Measurements from ENCODE around the gene ACAP1. TPM values are rescaled to one million over a fixed set of nuclear protein-coding genes. Genes with fewer than 3 reads are reported as not detected.
A peak's percentile ranks its signal among the peaks of the same experiment; 100 is the strongest.

ACAP1 gene
- total and polyA plus RNA-seq, 2 experiments from 2014 or later = 10.2 TPM; not detected in 1

DNA sequence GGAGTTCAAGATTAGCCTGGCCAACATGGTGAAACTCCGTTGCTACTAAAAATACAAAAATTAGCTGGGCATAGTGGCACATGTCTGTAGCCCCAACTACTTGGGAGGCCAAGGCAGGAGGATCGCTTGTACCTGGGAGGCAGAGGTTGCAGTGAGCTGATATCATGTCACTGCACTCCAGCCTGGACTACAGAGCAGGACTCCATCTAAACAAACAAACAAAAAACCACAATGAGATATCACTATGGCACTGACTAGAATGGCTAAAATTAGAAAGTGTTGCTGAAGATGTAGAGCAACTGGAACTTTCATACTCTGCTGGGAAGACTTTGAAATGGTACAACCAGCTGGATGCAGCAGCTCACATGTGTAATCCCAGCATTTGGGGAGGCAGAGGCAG, 38.0 kb downstream of the ACAP1 start:
- Histone ChIP-seq H3K79me2 (no peaks in the 10 kb centered on the region), H3K27ac (no peak overlapping the region), H3K4me3 (no peak overlapping the region), H3K4me1 (ENCODE audit: insufficient read depth) (no peaks in the 10 kb centered on the region), H3K4me2 (no peak overlapping the region), H3K9me2 (replicated peaks; ENCODE audit: insufficient read depth) (no peaks in the 10 kb centered on the region), H3K9me3 (ENCODE audit: low read depth) (no peaks in the 10 kb centered on the region), H3K27me3 (no peaks in the 10 kb centered on the region), H2AFZ (no peak overlapping the region), H3K36me3 (replicated peaks; ENCODE audit: insufficient read depth, low read depth) (no peaks in the 10 kb centered on the region), H4K20me1 (ENCODE audit: insufficient read depth, poor library complexity, severe bottlenecking) (no peaks in the 10 kb centered on the region)
- no peak for DNase-seq (ENCODE audit: low spot score)
- WGBS (ENCODE audit: low lambda C conversion rate, missing lambda C conversion rate) = 97% methylated on average over 2 of the region's 2 CpGs
- TF ChIP-seq, protein P1, sequence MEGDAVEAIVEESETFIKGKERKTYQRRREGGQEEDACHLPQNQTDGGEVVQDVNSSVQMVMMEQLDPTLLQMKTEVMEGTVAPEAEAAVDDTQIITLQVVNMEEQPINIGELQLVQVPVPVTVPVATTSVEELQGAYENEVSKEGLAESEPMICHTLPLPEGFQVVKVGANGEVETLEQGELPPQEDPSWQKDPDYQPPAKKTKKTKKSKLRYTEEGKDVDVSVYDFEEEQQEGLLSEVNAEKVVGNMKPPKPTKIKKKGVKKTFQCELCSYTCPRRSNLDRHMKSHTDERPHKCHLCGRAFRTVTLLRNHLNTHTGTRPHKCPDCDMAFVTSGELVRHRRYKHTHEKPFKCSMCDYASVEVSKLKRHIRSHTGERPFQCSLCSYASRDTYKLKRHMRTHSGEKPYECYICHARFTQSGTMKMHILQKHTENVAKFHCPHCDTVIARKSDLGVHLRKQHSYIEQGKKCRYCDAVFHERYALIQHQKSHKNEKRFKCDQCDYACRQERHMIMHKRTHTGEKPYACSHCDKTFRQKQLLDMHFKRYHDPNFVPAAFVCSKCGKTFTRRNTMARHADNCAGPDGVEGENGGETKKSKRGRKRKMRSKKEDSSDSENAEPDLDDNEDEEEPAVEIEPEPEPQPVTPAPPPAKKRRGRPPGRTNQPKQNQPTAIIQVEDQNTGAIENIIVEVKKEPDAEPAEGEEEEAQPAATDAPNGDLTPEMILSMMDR (IDR thresholded peaks at IDR 0.05; ENCODE audit: poor library complexity) = no peak
- no peak for TF ChIP-seq EZH2 (IDR thresholded peaks at IDR 0.05; ENCODE audit: borderline replicate concordance)
- no peak for TF ChIP-seq EZH2phosphoT487 (IDR thresholded peaks at IDR 0.05; ENCODE audit: low read depth, severe bottlenecking, unreplicated experiment)

- 96% methylated on average over 3 of the region's 3 CpGs for WGBS (ENCODE audit: low lambda C conversion rate, missing lambda C conversion rate)
Measured at GRCh38 chr17:7379134-7379533, 42.8 kb downstream of the ACAP1 start.

GRCh38 chr17:7380321-7380720, 44.0 kb downstream of the ACAP1 start:
- Histone ChIP-seq H4K20me1 (ENCODE audit: insufficient read depth, poor library complexity, severe bottlenecking) (no peaks in the 10 kb centered on the region), H3K27me3 (no peaks in the 10 kb centered on the region), H3K4me1 (ENCODE audit: insufficient read depth) (peaks cover 11% of the 10 kb centered on the region), H3K36me3 (replicated peaks; ENCODE audit: insufficient read depth, low read depth) (no peaks in the 10 kb centered on the region), H2AFZ (peak overlapping the region; percentile 85), H3K9me3 (ENCODE audit: low read depth) (no peaks in the 10 kb centered on the region), H3K27ac (peak overlapping the region; percentile 57), H3K4me2 (peak overlapping the region; percentile 99), H3K9me2 (replicated peaks; ENCODE audit: insufficient read depth) (no peaks in the 10 kb centered on the region), H3K4me3 (peak overlapping the region; percentile 51), H3K79me2 (peaks cover 9% of the 10 kb centered on the region)
- 44% methylated on average over 7 of the region's 7 CpGs for WGBS (ENCODE audit: low lambda C conversion rate, missing lambda C conversion rate)
- DNase-seq (ENCODE audit: low spot score) = peak; percentile 60
- no peak for TF ChIP-seq EZH2 (IDR thresholded peaks at IDR 0.05; ENCODE audit: borderline replicate concordance)
- TF ChIP-seq EZH2phosphoT487 (IDR thresholded peaks at IDR 0.05; ENCODE audit: low read depth, severe bottlenecking, unreplicated experiment) = no peak
- TF ChIP-seq, protein P1 (IDR thresholded peaks at IDR 0.05; ENCODE audit: poor library complexity) = no peak

More at GRCh38 chr17:7379134-7379533, 42.8 kb downstream of the ACAP1 start:
- Histone ChIP-seq H3K9me3 (ENCODE audit: low read depth) (no peaks in the 10 kb centered on the region), H3K79me2 (peaks cover 9% of the 10 kb centered on the region), H3K36me3 (replicated peaks; ENCODE audit: insufficient read depth, low read depth) (no peaks in the 10 kb centered on the region), H3K4me1 (ENCODE audit: insufficient read depth) (peaks cover 11% of the 10 kb centered on the region), H3K4me2 (no peak overlapping the region), H3K4me3 (no peak overlapping the region), H3K27me3 (no peaks in the 10 kb centered on the region), H2AFZ (no peak overlapping the region), H3K27ac (no peak overlapping the region), H4K20me1 (ENCODE audit: insufficient read depth, poor library complexity, severe bottlenecking) (no peaks in the 10 kb centered on the region), H3K9me2 (replicated peaks; ENCODE audit: insufficient read depth) (no peaks in the 10 kb centered on the region)
- no peak for DNase-seq (ENCODE audit: low spot score)
- TF ChIP-seq, protein P1 (IDR thresholded peaks at IDR 0.05; ENCODE audit: poor library complexity) = no peak
- TF ChIP-seq EZH2phosphoT487 (IDR thresholded peaks at IDR 0.05; ENCODE audit: low read depth, severe bottlenecking, unreplicated experiment) = no peak
- no peak for TF ChIP-seq EZH2 (IDR thresholded peaks at IDR 0.05; ENCODE audit: borderline replicate concordance)
